Measurements from ENCODE around the gene EMC7.

Gene EMC7

GRCh38 chr15:34119291-34119690 lies 17.6 kb upstream of the EMC7 start:
- H3K4me1 ChIP-seq (ENCODE audit: control insufficient read depth, insufficient read depth, low read length) = peaks cover 10% of the 10 kb centered on the region
- no peak overlapping the region for H3K9ac ChIP-seq (ENCODE audit: low read depth, low read length)
- no peaks in the 10 kb centered on the region for H3K27me3 ChIP-seq (ENCODE audit: control insufficient read depth, insufficient read depth, low read length)
- H3K4me3 ChIP-seq (ENCODE audit: low read length) = no peak overlapping the region
- no peak overlapping the region for H3K4me2 ChIP-seq (ENCODE audit: low read length)
- H3K9me3 ChIP-seq (replicated peaks; ENCODE audit: low read length) = no peaks in the 10 kb centered on the region
- no peaks in the 10 kb centered on the region for H3K36me3 ChIP-seq (ENCODE audit: insufficient read depth, low read length)

GRCh38 chr15:34116620-34117019 lies 15.0 kb upstream of the EMC7 start:
- no peaks in the 10 kb centered on the region for H3K4me1 ChIP-seq (ENCODE audit: control insufficient read depth, insufficient read depth, low read length)
- H3K4me2 ChIP-seq (ENCODE audit: low read length) = no peak overlapping the region
- H3K36me3 ChIP-seq (ENCODE audit: insufficient read depth, low read length) = no peaks in the 10 kb centered on the region
- no peak overlapping the region for H3K9ac ChIP-seq (ENCODE audit: low read depth, low read length)
- H3K9me3 ChIP-seq (replicated peaks; ENCODE audit: low read length) = no peaks in the 10 kb centered on the region
- no peak overlapping the region for H3K4me3 ChIP-seq (ENCODE audit: low read length)
- no peaks in the 10 kb centered on the region for H3K27me3 ChIP-seq (ENCODE audit: control insufficient read depth, insufficient read depth, low read length)

GRCh38 chr15:34114739-34115138 lies 13.1 kb upstream of the EMC7 start:
- no peak overlapping the region for H3K4me3 ChIP-seq (ENCODE audit: low read length)
- no peak overlapping the region for H3K4me2 ChIP-seq (ENCODE audit: low read length)
- no peak overlapping the region for H3K9ac ChIP-seq (ENCODE audit: low read depth, low read length)
- H3K36me3 ChIP-seq (ENCODE audit: insufficient read depth, low read length) = no peaks in the 10 kb centered on the region
- no peaks in the 10 kb centered on the region for H3K4me1 ChIP-seq (ENCODE audit: control insufficient read depth, insufficient read depth, low read length)
- no peaks in the 10 kb centered on the region for H3K27me3 ChIP-seq (ENCODE audit: control insufficient read depth, insufficient read depth, low read length)
- H3K9me3 ChIP-seq (replicated peaks; ENCODE audit: low read length) = no peaks in the 10 kb centered on the region

DNA sequence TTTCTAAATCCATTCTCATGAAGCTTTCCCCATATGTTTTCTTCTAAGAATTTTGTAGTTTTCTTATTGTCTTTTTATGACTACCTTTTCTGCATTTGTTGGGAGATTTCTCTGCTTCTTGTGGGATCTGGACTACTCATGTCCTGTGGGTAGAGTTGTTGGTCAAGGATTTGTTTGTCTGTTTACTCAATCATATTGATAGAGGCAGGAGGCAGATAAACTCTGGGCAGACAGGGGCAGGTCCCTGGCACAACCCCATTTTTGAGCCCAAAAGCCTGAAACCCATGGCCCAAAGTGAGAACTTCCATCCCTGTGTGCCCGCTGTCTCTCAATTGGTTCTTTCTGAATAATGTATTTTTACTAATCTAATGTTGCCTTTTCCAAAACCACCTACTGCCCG lies 12.6 kb upstream of the EMC7 start:
- Histone ChIP-seq H3K9me3 (replicated peaks; ENCODE audit: low read length) (no peaks in the 10 kb centered on the region), H3K4me3 (ENCODE audit: low read length) (no peak overlapping the region), H3K27me3 (ENCODE audit: control insufficient read depth, insufficient read depth, low read length) (no peaks in the 10 kb centered on the region), H3K36me3 (ENCODE audit: insufficient read depth, low read length) (no peaks in the 10 kb centered on the region), H3K9ac (ENCODE audit: low read depth, low read length) (no peak overlapping the region), H3K4me2 (ENCODE audit: low read length) (no peak overlapping the region), H3K4me1 (ENCODE audit: control insufficient read depth, insufficient read depth, low read length) (no peaks in the 10 kb centered on the region)

DNA sequence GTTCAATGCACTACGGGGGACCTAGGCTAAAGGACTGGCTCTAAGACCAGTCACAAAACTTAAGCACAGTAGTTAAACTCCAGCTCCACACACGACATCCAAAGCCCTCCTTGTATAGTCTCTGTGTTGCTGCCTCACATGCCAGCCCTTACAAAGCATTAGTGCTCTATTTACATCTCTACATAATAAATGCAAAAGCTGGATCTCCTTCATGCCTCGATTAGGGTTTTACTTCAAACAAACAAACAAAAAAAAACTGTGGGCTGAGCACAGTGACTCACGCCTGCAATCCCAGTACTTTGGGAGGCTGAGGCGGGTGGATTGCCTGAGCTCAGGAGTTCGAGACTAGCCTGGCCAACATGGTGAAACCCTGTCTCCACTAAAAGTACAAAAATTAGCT lies 9.8 kb upstream of the EMC7 start:
- H3K4me2 ChIP-seq (ENCODE audit: low read length) = no peak overlapping the region
- H3K4me3 ChIP-seq (ENCODE audit: low read length) = no peak overlapping the region

GRCh38 chr15:34109797-34110663 lies 8.4 kb upstream of the EMC7 start:
- Histone ChIP-seq H3K4me3 (ENCODE audit: low read length) (no peak overlapping the region), H3K9ac (ENCODE audit: low read depth, low read length) (no peak overlapping the region), H3K4me2 (ENCODE audit: low read length) (no peak overlapping the region)

More for the DNA sequence above, 9.8 kb upstream of the EMC7 start:
- no peaks in the 10 kb centered on the region for H3K27me3 ChIP-seq (ENCODE audit: control insufficient read depth, insufficient read depth, low read length)
- no peaks in the 10 kb centered on the region for H3K9me3 ChIP-seq (replicated peaks; ENCODE audit: low read length)
- no peaks in the 10 kb centered on the region for H3K4me1 ChIP-seq (ENCODE audit: control insufficient read depth, insufficient read depth, low read length)
- H3K36me3 ChIP-seq (ENCODE audit: insufficient read depth, low read length) = no peaks in the 10 kb centered on the region
- H3K9ac ChIP-seq (ENCODE audit: low read depth, low read length) = no peak overlapping the region

GRCh38 chr15:34107315-34107714 lies 5.7 kb upstream of the EMC7 start:
- peaks cover 7% of the 10 kb centered on the region for H3K4me1 ChIP-seq (ENCODE audit: control insufficient read depth, insufficient read depth, low read length)
- H3K36me3 ChIP-seq (ENCODE audit: insufficient read depth, low read length) = peaks cover 4% of the 10 kb centered on the region
- no peak overlapping the region for H3K4me2 ChIP-seq (ENCODE audit: low read length)
- H3K9ac ChIP-seq (ENCODE audit: low read depth, low read length) = no peak overlapping the region
- no peaks in the 10 kb centered on the region for H3K27me3 ChIP-seq (ENCODE audit: control insufficient read depth, insufficient read depth, low read length)
- no peak overlapping the region for H3K4me3 ChIP-seq (ENCODE audit: low read length)
- H3K9me3 ChIP-seq (replicated peaks; ENCODE audit: low read length) = no peaks in the 10 kb centered on the region

More at GRCh38 chr15:34109797-34110663, 8.4 kb upstream of the EMC7 start:
- H3K9me3 ChIP-seq (replicated peaks; ENCODE audit: low read length) = no peaks in the 10 kb centered on the region
- H3K36me3 ChIP-seq (ENCODE audit: insufficient read depth, low read length) = no peaks in the 10 kb centered on the region
- no peaks in the 10 kb centered on the region for H3K4me1 ChIP-seq (ENCODE audit: control insufficient read depth, insufficient read depth, low read length)
- H3K27me3 ChIP-seq (ENCODE audit: control insufficient read depth, insufficient read depth, low read length) = no peaks in the 10 kb centered on the region

DNA sequence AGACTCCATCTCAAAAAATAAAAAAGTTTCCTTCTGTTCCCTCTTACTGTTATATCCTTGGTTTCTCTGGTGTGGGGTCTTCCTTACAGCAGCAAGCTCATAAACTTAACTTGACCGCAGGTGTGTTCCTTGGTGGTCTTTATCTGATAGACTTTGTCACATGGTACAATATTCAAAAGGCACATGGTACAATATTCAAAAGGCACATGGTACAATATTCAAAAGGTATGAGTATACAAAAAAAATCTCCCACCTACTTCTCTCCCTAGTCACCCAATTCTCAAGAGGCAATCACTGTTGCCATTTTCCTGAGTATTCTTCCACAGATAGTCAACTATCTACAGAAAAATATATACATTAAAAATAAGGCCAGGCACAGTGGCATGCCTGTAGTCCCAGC lies 4.8 kb upstream of the EMC7 start:
- H3K9me3 ChIP-seq (replicated peaks; ENCODE audit: low read length) = no peaks in the 10 kb centered on the region
- peaks cover 7% of the 10 kb centered on the region for H3K4me1 ChIP-seq (ENCODE audit: control insufficient read depth, insufficient read depth, low read length)
- no peak overlapping the region for H3K4me3 ChIP-seq (ENCODE audit: low read length)
- peaks cover 4% of the 10 kb centered on the region for H3K36me3 ChIP-seq (ENCODE audit: insufficient read depth, low read length)
- H3K9ac ChIP-seq (ENCODE audit: low read depth, low read length) = no peak overlapping the region
- no peak overlapping the region for H3K4me2 ChIP-seq (ENCODE audit: low read length)
- H3K27me3 ChIP-seq (ENCODE audit: control insufficient read depth, insufficient read depth, low read length) = no peaks in the 10 kb centered on the region

DNA sequence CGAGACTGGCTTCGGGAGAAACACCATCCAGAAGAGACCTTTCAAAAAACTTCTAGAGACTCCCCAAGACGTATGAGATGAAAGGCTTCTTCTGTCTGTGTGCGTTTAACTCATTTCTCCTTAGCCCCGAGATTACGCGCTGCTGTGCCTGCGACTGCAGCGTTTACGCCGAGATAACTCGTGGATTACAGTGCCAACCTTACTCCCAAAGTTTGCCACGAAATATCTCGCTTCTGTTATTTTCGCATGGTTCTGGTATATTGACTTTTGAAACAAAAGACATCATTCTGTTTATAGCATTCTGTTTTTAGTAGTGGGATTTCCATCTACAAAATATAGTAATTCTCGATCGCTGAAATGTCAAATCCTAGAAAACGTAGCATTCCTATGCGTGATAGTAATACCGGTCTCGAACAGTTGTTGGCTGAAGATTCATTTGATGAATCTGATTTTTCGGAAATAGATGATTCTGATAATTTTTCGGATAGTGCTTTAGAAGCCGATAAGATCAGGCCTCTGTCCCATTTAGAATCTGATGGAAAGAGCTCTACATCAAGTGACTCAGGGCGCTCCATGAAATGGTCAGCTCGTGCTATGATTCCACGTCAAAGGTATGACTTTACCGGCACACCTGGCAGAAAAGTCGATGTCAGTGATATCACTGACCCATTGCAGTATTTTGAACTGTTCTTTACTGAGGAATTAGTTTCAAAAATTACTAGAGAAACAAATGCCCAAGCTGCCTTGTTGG lies 688 bp upstream of the EMC7 start:
- Histone ChIP-seq H3K9me3 (replicated peaks; ENCODE audit: low read length) (no peaks in the 10 kb centered on the region), H3K27me3 (ENCODE audit: control insufficient read depth, insufficient read depth, low read length) (no peaks in the 10 kb centered on the region), H3K4me1 (ENCODE audit: control insufficient read depth, insufficient read depth, low read length) (peaks cover 16% of the 10 kb centered on the region), H3K36me3 (ENCODE audit: insufficient read depth, low read length) (peaks cover 4% of the 10 kb centered on the region), H3K4me3 (ENCODE audit: low read length) (peak overlapping the region; percentile 96), H3K9ac (ENCODE audit: low read depth, low read length) (peak overlapping the region; percentile 95), H3K4me2 (ENCODE audit: low read length) (peak overlapping the region; percentile 77)

GRCh38 chr15:34099914-34100313 lies 1.7 kb downstream of the EMC7 start:
- H3K4me2 ChIP-seq (ENCODE audit: low read length) = peak overlapping the region; percentile 92
- peaks cover 6% of the 10 kb centered on the region for H3K36me3 ChIP-seq (ENCODE audit: insufficient read depth, low read length)
- peaks cover 16% of the 10 kb centered on the region for H3K4me1 ChIP-seq (ENCODE audit: control insufficient read depth, insufficient read depth, low read length)
- H3K4me3 ChIP-seq (ENCODE audit: low read length) = peak overlapping the region; percentile 96
- peak overlapping the region; percentile 95 for H3K9ac ChIP-seq (ENCODE audit: low read depth, low read length)
- no peaks in the 10 kb centered on the region for H3K27me3 ChIP-seq (ENCODE audit: control insufficient read depth, insufficient read depth, low read length)
- no peaks in the 10 kb centered on the region for H3K9me3 ChIP-seq (replicated peaks; ENCODE audit: low read length)

DNA sequence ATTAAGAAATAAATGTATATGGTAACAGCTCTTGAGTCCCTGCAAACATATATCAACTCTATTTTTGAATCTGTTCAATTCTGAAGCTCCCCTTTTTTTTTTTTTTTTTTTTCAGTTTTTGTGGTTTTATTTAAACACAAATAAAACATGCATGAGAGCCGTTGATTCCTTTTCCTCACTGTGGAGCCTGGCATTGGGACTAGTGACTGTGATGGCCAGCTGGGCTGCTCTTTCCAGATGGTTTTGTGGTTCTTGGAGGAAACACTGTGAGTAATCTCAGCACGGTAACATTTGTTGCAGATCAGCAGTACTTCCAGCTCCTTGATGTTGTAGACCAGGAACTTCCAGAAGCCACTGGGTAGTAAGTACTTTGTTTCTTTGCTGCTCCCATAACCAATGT lies 15.9 kb downstream of the EMC7 start:
- no peak overlapping the region for H3K4me2 ChIP-seq (ENCODE audit: low read length)
- H3K9ac ChIP-seq (ENCODE audit: low read depth, low read length) = no peak overlapping the region
- H3K36me3 ChIP-seq (ENCODE audit: insufficient read depth, low read length) = peaks cover 20% of the 10 kb centered on the region
- H3K27me3 ChIP-seq (ENCODE audit: control insufficient read depth, insufficient read depth, low read length) = no peaks in the 10 kb centered on the region
- H3K4me3 ChIP-seq (ENCODE audit: low read length) = no peak overlapping the region
- peaks cover 4% of the 10 kb centered on the region for H3K4me1 ChIP-seq (ENCODE audit: control insufficient read depth, insufficient read depth, low read length)
- H3K9me3 ChIP-seq (replicated peaks; ENCODE audit: low read length) = no peaks in the 10 kb centered on the region
